ENCODE data around the gene PAWR. TPM values are rescaled to one million over a fixed set of nuclear protein-coding genes. Genes with fewer than 3 reads are reported as not detected.

The PAWR gene
- total RNA-seq, 1 experiment from 2014 or later, result 106 TPM

- Histone ChIP-seq H3K79me2 (ENCODE audit: insufficient read depth, low read length) (peaks cover 99% of the 10 kb centered on the region), H2AFZ (ENCODE audit: low read depth, low read length, poor library complexity, severe bottlenecking) (no peak overlapping the region), H3K9me2 (ENCODE audit: insufficient read depth) (no peaks in the 10 kb centered on the region), H3K9me3 (ENCODE audit: control insufficient read depth in 1 of 2, insufficient read depth in 1 of 2, low read depth in 1 of 2, low read length in 2 of 2) (no peaks in the 10 kb centered on the region), H3K4me2 (ENCODE audit: low read length) (no peak overlapping the region), H4K20me1 (ENCODE audit: insufficient read depth) (peaks cover 9% of the 10 kb centered on the region; the same call in 1 of the 2 replicates), H3K9ac (ENCODE audit: low read length) (no peak overlapping the region), H3K4me3 (replicated peaks in 1 of 2; ENCODE audit: low read depth in 1 of 2, low read length in 2 of 2) (no peak overlapping the region), H3K27ac (ENCODE audit: low read depth, low read length) (no peak overlapping the region), H3K4me1 (ENCODE audit: control insufficient read depth in 1 of 2, insufficient read depth in 2 of 2, low read length in 2 of 2) (peaks cover 2 to 17% of the 10 kb centered on the region in 2 experiments; a peak in 2 of 4 replicates), H3K36me3 (ENCODE audit: control insufficient read depth in 1 of 2, insufficient read depth in 2 of 2, low read length in 2 of 2) (peaks cover 0 to 3% of the 10 kb centered on the region in 2 experiments; a peak in 1 of 4 replicates), H3K27me3 (ENCODE audit: insufficient read depth, low read length) (no peaks in the 10 kb centered on the region)
- no peak for DNase-seq (ENCODE audit: low read depth, low spot score)
- ChIA-PET POLR2A (no interaction called here), CTCF (no interaction called here), RAD21 (ENCODE audit: low non-redundant PET in 1 of 2, low total read pairs in 2 of 2, uncharacterized antibody in 2 of 2, unreplicated experiment in 2 of 2) (no interaction called here)
- TF ChIP-seq POLR2A (IDR thresholded peaks at IDR 0.05; ENCODE audit: borderline replicate concordance, extremely low read depth, insufficient read depth, insufficient read length) (no peak), JUND (IDR thresholded peaks at IDR 0.05) (no peak), EZH2 (IDR thresholded peaks at IDR 0.05) (no peak), CEBPB (IDR thresholded peaks at IDR 0.05; ENCODE audit: low read depth) (no peak), RAD21 (IDR thresholded peaks at IDR 0.05; ENCODE audit: low read depth) (no peak)
- no peak for ATAC-seq
- intact Hi-C loops (cut with micrococcal nuclease), result no loop called here
- no TSS peak for BruUV-seq (replicated peaks)
Observed at GRCh38 chr12:79677672-79678071, 13.1 kb downstream of the PAWR start.

GRCh38 chr12:79676579-79676978, 14.2 kb downstream of the PAWR start:
- POLR2A ChIA-PET, result no interaction called here
- no peak for TF ChIP-seq ZFX (IDR thresholded peaks at IDR 0.05)
- no peak for TF ChIP-seq POLR2AphosphoS5 (IDR thresholded peaks at IDR 0.05; ENCODE audit: low read depth, low read length)
- no peak for TF ChIP-seq POLR2A (IDR thresholded peaks at IDR 0.05; ENCODE audit: borderline replicate concordance, extremely low read depth, insufficient read depth, insufficient read length)
- no peak for TF ChIP-seq ZBTB33 (IDR thresholded peaks at IDR 0.05; ENCODE audit: extremely low read depth, insufficient replicate concordance, low read length)
- no peak for TF ChIP-seq EZH2phosphoT487 (IDR thresholded peaks at IDR 0.05; ENCODE audit: borderline replicate concordance)
- TF ChIP-seq ATF3 (IDR thresholded peaks at IDR 0.05), result no peak
- TF ChIP-seq CBX3 (IDR thresholded peaks at IDR 0.05; ENCODE audit: low read depth), result no peak
- TF ChIP-seq MAX (IDR thresholded peaks at IDR 0.05), result no peak
- no peak for TF ChIP-seq ZNF274 (IDR thresholded peaks at IDR 0.05; ENCODE audit: low read depth, low read length)
- no peak for TF ChIP-seq SP1 (IDR thresholded peaks at IDR 0.05; ENCODE audit: low read depth)
- no peak for TF ChIP-seq EGR1 (IDR thresholded peaks at IDR 0.05; ENCODE audit: low read depth)
- no peak for TF ChIP-seq SIN3A (IDR thresholded peaks at IDR 0.05; ENCODE audit: low read depth)
- no peak for TF ChIP-seq YY1 (IDR thresholded peaks at IDR 0.05; ENCODE audit: extremely low read depth, insufficient replicate concordance, low read depth, low read length)
- no peak for TF ChIP-seq CTCF (IDR thresholded peaks at IDR 0.05 in 2 of 3, conservative IDR thresholded peaks at IDR 0.05 in 1 of 3; ENCODE audit: borderline replicate concordance in 1 of 3, insufficient read depth in 1 of 3, low read depth in 2 of 3, low read length in 2 of 3)
- no peak for TF ChIP-seq SRF (IDR thresholded peaks at IDR 0.05; ENCODE audit: low read depth)
- no peak for TF ChIP-seq FOSL1 (IDR thresholded peaks at IDR 0.05; ENCODE audit: low read depth)

More at GRCh38 chr12:79676579-79676978, 14.2 kb downstream of the PAWR start:
- Histone ChIP-seq H2AFZ (ENCODE audit: low read depth, low read length, poor library complexity, severe bottlenecking) (no peak overlapping the region), H3K79me2 (ENCODE audit: insufficient read depth, low read length) (peaks cover 99% of the 10 kb centered on the region), H3K27ac (ENCODE audit: low read depth, low read length) (no peak overlapping the region), H4K20me1 (ENCODE audit: insufficient read depth) (peaks cover 5% of the 10 kb centered on the region; the same call in 1 of the 2 replicates), H3K4me2 (ENCODE audit: low read length) (no peak overlapping the region), H3K9ac (ENCODE audit: low read length) (no peak overlapping the region), H3K27me3 (ENCODE audit: insufficient read depth, low read length) (no peaks in the 10 kb centered on the region), H3K4me1 (ENCODE audit: control insufficient read depth in 1 of 2, insufficient read depth in 2 of 2, low read length in 2 of 2) (peaks cover 2 to 6% of the 10 kb centered on the region in 2 experiments; a peak in 2 of 4 replicates), H3K4me3 (replicated peaks in 1 of 2; ENCODE audit: low read depth in 1 of 2, low read length in 2 of 2) (no peak overlapping the region), H3K9me2 (ENCODE audit: insufficient read depth) (no peaks in the 10 kb centered on the region), H3K9me3 (ENCODE audit: control insufficient read depth in 1 of 2, insufficient read depth in 1 of 2, low read depth in 1 of 2, low read length in 2 of 2) (no peaks in the 10 kb centered on the region), H3K36me3 (ENCODE audit: control insufficient read depth in 1 of 2, insufficient read depth in 2 of 2, low read length in 2 of 2) (peaks cover 0 to 3% of the 10 kb centered on the region in 2 experiments; a peak in 1 of 4 replicates)
- DNase-seq (ENCODE audit: low read depth, low spot score) (no peak), ATAC-seq (no peak)
- no TSS peak for BruUV-seq (replicated peaks)
- CTCF ChIA-PET, result no interaction called here
- RAD21 ChIA-PET (ENCODE audit: low non-redundant PET in 1 of 2, low total read pairs in 2 of 2, uncharacterized antibody in 2 of 2, unreplicated experiment in 2 of 2), result no interaction called here
- intact Hi-C loops (cut with micrococcal nuclease), result no loop called here
